ENCODE results near the gene ZNF844. TPM values are rescaled to one million over a fixed set of nuclear protein-coding genes. Genes with fewer than 3 reads are reported as not detected.
A peak's percentile ranks its signal among the peaks of the same experiment; 100 is the strongest.

The ZNF844 gene
- total RNA-seq, 4 donors from 2014 or later, result 2.2 to 5.7 (median 4.9) TPM

DNA sequence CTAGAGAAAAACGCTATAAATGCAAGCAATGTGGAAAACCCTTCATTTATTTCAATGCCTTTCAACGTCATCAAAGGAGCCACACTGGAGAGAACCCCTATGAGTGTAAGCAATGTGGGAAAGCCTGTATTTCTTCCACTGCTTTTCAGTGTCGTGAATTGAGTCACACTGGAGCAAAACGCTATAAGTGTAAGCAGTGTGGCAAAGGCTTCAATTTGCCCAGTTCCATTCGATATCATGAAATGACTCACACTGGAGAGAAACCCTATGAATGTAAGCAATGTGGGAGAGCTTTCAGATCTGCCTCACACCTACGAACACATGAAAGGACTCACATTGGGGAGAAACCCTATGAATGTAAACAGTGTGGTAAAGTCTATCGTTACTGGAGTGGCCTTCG, 48.2 kb downstream of the ZNF844 start:
- ATAC-seq (no peak), DNase-seq (no peak)
- peaks cover 0 to 3% (median 0%) of the 10 kb centered on the region in 3 donors for H3K9me3 ChIP-seq
- TF ChIP-seq POLR2A (IDR thresholded peaks at IDR 0.05), result no peak
- TF ChIP-seq CTCF (IDR thresholded peaks at IDR 0.05 in 4 of 5, conservative IDR thresholded peaks at IDR 0.05 in 1 of 5), result no peak
- H3K4me3 ChIP-seq, result no peak overlapping the region
- intact Hi-C loops (cut with DNase I; ENCODE audit: low total_unique reads) (no loop called here), in situ Hi-C loops (cut with MboI; ENCODE audit: low sequenced_read_pairs in 4 of 4) (no loop called here)
- no peaks in the 10 kb centered on the region for H3K4me1 ChIP-seq
- peaks cover 0 to 35% of the 10 kb centered on the region in 2 donors for H3K36me3 ChIP-seq
- no peak overlapping the region for H3K27ac ChIP-seq
- no peaks in the 10 kb centered on the region for H3K27me3 ChIP-seq

- DNase-seq, result no peak
Measured at GRCh38 chr19:12113121-12113520, 48.6 kb downstream of the ZNF844 start.

DNA sequence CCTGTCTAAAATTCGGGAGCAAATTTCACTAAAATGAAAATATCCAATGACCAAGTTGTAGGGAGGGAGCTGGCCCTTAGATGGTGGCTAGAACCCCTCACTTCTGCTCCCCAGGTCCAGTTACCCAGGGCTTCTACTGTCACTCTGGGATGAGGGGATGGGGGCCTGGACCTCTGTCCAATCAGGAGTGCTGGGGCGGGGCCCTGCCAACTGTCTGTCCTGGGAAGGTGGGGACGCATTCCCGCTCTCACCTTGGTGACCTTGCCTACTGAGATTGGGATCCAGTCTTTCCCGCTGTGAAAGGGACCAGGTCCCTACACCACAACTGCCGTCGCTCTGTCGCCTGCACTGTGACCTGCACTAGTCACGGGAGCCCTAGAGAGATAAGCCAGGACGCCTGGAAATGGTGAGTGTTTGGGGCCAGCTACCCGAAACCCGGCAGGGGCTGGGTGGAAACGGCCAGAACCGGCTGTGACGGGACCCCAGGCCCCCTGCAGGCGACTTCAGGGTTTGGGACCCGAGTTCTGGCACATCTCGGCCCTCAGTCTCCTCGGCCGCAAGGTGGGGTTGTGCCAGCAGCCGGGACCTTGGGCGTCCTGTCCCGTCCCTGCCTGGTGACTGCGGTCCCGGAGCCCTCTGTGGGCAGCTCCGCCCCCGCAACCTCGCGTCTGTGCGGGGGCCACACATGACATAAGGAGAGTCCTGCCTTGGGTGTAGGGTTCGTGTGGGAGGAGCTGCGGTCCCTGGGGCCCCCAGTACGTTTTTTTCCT, 52.9 kb downstream of the ZNF844 start:
- ATAC-seq (no peak), DNase-seq (no peak)
- Histone ChIP-seq H3K27me3 (no peaks in the 10 kb centered on the region), H3K4me3 (no peak overlapping the region), H3K36me3 (peaks cover 0 to 10% of the 10 kb centered on the region in 2 donors), H3K9me3 (no peaks in the 10 kb centered on the region), H3K27ac (no peak overlapping the region), H3K4me1 (no peaks in the 10 kb centered on the region)
- intact Hi-C loops (cut with DNase I; ENCODE audit: low total_unique reads) (no loop called here), in situ Hi-C loops (cut with MboI; ENCODE audit: low sequenced_read_pairs in 4 of 4) (no loop called here)
- TF ChIP-seq CTCF (IDR thresholded peaks at IDR 0.05 in 4 of 5, conservative IDR thresholded peaks at IDR 0.05 in 1 of 5) (no peak), POLR2A (IDR thresholded peaks at IDR 0.05) (no peak)

More at GRCh38 chr19:12113121-12113520, 48.6 kb downstream of the ZNF844 start:
- no peaks in the 10 kb centered on the region for H3K4me1 ChIP-seq
- TF ChIP-seq POLR2A (IDR thresholded peaks at IDR 0.05), result no peak
- TF ChIP-seq CTCF (IDR thresholded peaks at IDR 0.05 in 4 of 5, conservative IDR thresholded peaks at IDR 0.05 in 1 of 5), result no peak
- no peak overlapping the region for H3K27ac ChIP-seq
- no peak overlapping the region for H3K4me3 ChIP-seq
- peaks cover 0 to 3% (median 0%) of the 10 kb centered on the region in 3 donors for H3K9me3 ChIP-seq
- no peak for ATAC-seq
- intact Hi-C loops (cut with DNase I; ENCODE audit: low total_unique reads), result no loop called here
- in situ Hi-C loops (cut with MboI; ENCODE audit: low sequenced_read_pairs in 4 of 4), result no loop called here
- H3K27me3 ChIP-seq, result no peaks in the 10 kb centered on the region
- peaks cover 0 to 35% of the 10 kb centered on the region in 2 donors for H3K36me3 ChIP-seq

- Histone ChIP-seq H3K4me1 (no peaks in the 10 kb centered on the region), H3K9me3 (peaks cover 0 to under 1% (median 0%) of the 10 kb centered on the region in 3 donors), H3K36me3 (peaks cover 0 to under 1% of the 10 kb centered on the region in 2 donors), H3K27me3 (no peaks in the 10 kb centered on the region), H3K27ac (no peak overlapping the region), H3K4me3 (no peak overlapping the region)
- DNase-seq (no peak), ATAC-seq (no peak)
- in situ Hi-C loops (cut with MboI; ENCODE audit: low sequenced_read_pairs in 4 of 4), result loop anchor here in 1 of 4 donors (25.0 kb wide), 1 partner anchor 214 kb away; no protein-coding TSS in a partner anchor
- intact Hi-C loops (cut with DNase I; ENCODE audit: low total_unique reads), result no loop called here
- TF ChIP-seq POLR2A (IDR thresholded peaks at IDR 0.05) (no peak), CTCF (IDR thresholded peaks at IDR 0.05 in 4 of 5, conservative IDR thresholded peaks at IDR 0.05 in 1 of 5) (peak in 3 of 5 experiments; percentile 15 to 36 (median 26))
Measured at GRCh38 chr19:12126707-12127106, 62.2 kb downstream of the ZNF844 start.

Other genes starting within 250 kb of the ZNF844 start
- gene ZNF439, start 216.0 kb upstream of the ZNF844 start, total RNA-seq, result under 1 TPM in 3 of 4 donors, not detected in 1; 0.42 to 0.68 (median 0.46) TPM
- gene ZNF69, start 176.9 kb upstream of the ZNF844 start, total RNA-seq, result 1 to 10 TPM in 3 of 4 donors, under 1 TPM in 1; 0.22 to 2.8 (median 1.8) TPM
- 1 to 10 TPM; 1.3 to 5.8 (median 4.0) TPM for gene ZNF700, start 139.6 kb upstream of the ZNF844 start, total RNA-seq
- gene ZNF763, start 99.7 kb upstream of the ZNF844 start, total RNA-seq, result under 1 TPM; 0.46 to 0.80 (median 0.54) TPM
- gene ZNF433, start 29.1 kb upstream of the ZNF844 start, total RNA-seq, result 1 to 10 TPM; 3.6 to 8.2 (median 5.0) TPM
- gene ZNF878, start 11.8 kb upstream of the ZNF844 start, total RNA-seq, result not detected
- under 1 TPM in 3 of 4 donors, not detected in 1; 0.29 to 0.78 (median 0.41) TPM for gene ZNF20, start 75.6 kb downstream of the ZNF844 start, total RNA-seq
- gene ZNF625, start 92.0 kb downstream of the ZNF844 start, total RNA-seq, result 1 to 10 TPM in 1 of 4 donors, under 1 TPM in 3; 0.22 to 1.4 (median 0.50) TPM
- 1 to 10 TPM; 1.4 to 2.2 (median 1.8) TPM for gene ZNF136, start 98.4 kb downstream of the ZNF844 start, total RNA-seq
- gene ZNF44, start 230.2 kb downstream of the ZNF844 start, total RNA-seq, result 1 to 10 TPM; 2.6 to 4.0 (median 3.5) TPM